GM21360 (cell line): Measurements from ENCODE around the gene ITPR2.
"Not testable (repeated sequence)": the region's sequence is repeated elsewhere in the genome, so short reads cannot be mapped to it uniquely, and the experiment has no call there.

ENCODE experiments used
- ATAC-seq: cut with Tn5 transposase; IDR thresholded peaks from one replicate; pipeline ENCODE4 v1.9.1; 2021; ENCODE audit warnings: mild to moderate bottlenecking, moderate library complexity; ENCODE audit not compliant: unreplicated experiment

ITPR2 gene

GRCh38 chr12:26683443-26683842 lies 149.6 kb downstream of the ITPR2 start:
- ATAC-seq: no peak

GRCh38 chr12:26680727-26681455 lies 152.1 kb downstream of the ITPR2 start:
- ATAC-seq: no peak

- no peak for ATAC-seq
Measured at GRCh38 chr12:26678697-26679660, 154.0 kb downstream of the ITPR2 start.

DNA sequence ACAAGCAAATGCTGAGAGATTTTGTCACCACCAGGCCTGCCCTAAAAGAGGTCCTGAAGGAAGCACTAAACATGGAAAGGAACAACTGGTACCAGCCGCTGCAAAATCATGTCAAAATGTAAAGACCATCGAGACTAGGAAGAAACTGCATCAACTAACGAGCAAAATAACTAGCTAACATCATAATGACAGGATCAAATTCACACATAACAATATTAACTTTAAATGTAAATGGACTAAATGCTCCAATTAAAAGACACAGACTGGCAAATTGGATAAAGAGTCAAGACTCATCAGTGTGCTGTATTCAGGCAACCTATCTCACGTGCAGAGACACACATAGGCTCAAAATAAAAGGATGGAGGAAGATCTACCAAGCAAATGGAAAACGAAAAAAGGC lies 161.5 kb downstream of the ITPR2 start:
- not testable (repeated sequence) for ATAC-seq

- ATAC-seq: no peak
Measured at GRCh38 chr12:26668847-26669246, 164.1 kb downstream of the ITPR2 start.

- no peak for ATAC-seq
Measured at GRCh38 chr12:26668230-26668629, 164.8 kb downstream of the ITPR2 start.

GRCh38 chr12:26666286-26666685 lies 166.7 kb downstream of the ITPR2 start:
- ATAC-seq: no peak

- no peak for ATAC-seq
Measured at GRCh38 chr12:26661399-26661798, 171.6 kb downstream of the ITPR2 start.

GRCh38 chr12:26659930-26660329 lies 173.1 kb downstream of the ITPR2 start:
- no peak for ATAC-seq

GRCh38 chr12:26658991-26659390 lies 174.0 kb downstream of the ITPR2 start:
- no peak for ATAC-seq

DNA sequence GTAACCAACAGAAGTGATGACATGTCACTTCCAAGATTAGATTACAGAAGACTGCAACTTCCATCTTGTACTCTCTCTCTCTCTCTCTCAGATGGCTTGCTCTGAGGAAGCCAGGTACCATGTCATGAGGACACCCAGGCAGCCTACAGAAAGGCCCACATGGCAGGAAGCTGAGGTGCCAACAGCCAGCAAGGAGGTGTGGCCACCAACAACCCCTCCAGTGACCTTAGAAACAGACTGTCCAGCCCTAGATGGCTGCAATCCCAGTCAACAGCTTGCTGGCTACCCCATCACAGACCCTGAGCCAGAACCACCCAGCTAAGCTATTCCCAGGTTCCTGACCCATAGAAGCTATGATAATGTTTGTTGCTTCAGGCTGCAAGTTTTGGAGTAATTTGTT lies 178.4 kb downstream of the ITPR2 start:
- ATAC-seq: no peak

GRCh38 chr12:26651566-26652188 lies 181.3 kb downstream of the ITPR2 start:
- ATAC-seq: no peak

- no peak for ATAC-seq
Measured at GRCh38 chr12:26651036-26651435, 182.0 kb downstream of the ITPR2 start.

GRCh38 chr12:26648999-26649398 lies 184.0 kb downstream of the ITPR2 start:
- ATAC-seq: no peak

- no peak for ATAC-seq
Measured at GRCh38 chr12:26648584-26648983, 184.4 kb downstream of the ITPR2 start.

- ATAC-seq: no peak
Measured at GRCh38 chr12:26648066-26648465, 184.9 kb downstream of the ITPR2 start.

GRCh38 chr12:26647088-26647487 lies 185.9 kb downstream of the ITPR2 start:
- ATAC-seq: no peak

DNA sequence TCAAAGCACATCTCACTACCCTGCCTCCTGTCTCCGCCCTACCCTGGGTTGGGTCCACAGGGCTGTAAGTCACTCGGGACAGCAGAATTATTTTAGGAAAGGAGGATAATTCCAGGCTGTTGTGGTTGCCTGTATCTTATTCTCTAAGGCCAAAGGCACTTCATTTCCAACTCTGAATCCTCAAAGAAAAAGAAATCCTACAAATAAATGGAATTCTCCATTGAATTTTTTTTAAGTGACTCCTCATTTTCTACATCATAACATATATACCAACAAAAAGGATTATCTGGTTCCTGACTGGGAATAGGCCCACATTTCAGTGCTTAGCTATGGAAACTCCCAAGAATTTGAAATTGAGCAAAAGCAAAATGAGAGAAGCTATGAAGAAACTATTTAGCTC lies 186.4 kb downstream of the ITPR2 start:
- no peak for ATAC-seq

DNA sequence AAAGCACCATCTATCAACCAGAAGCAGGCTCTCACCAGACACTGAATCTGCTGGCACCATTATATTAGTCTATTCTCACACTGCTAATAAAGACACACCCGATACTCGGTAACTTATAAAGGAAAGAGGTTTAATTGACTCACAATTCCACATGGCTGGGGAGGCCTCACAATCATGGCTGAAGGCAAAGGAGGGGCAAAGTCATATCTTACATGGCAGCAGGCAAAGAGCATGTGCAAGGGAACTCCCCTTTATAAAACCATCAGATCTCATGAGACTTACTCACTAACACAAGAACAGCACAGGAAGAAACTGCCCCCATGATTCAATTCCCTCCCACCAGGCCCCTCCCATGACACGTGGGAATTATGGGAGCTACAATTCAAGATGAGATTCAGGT lies 188.6 kb downstream of the ITPR2 start:
- not testable (repeated sequence) for ATAC-seq

GRCh38 chr12:26643532-26644315 lies 189.3 kb downstream of the ITPR2 start:
- no peak for ATAC-seq

- no peak for ATAC-seq
Measured at GRCh38 chr12:26642361-26642760, 190.6 kb downstream of the ITPR2 start.
